Measurements from ENCODE around the gene IGLL5.

GRCh38 chr22:22925146-22925804, 37.7 kb downstream of the IGLL5 start:
- TF ChIP-seq CTCF (tag by site-specific recombination; IDR thresholded peaks at IDR 0.05), result no peak
- TF ChIP-seq REST (tag by site-specific recombination; IDR thresholded peaks at IDR 0.05), result no peak
- no peak for TF ChIP-seq YY1 (tag by site-specific recombination; IDR thresholded peaks at IDR 0.05)
- no peak for TF ChIP-seq PBX3 (CRISPR knock-in tag; IDR thresholded peaks at IDR 0.05)
- TF ChIP-seq ZNF302 (tag by site-specific recombination; IDR thresholded peaks at IDR 0.05; ENCODE audit: low read depth), result no peak
- TF ChIP-seq ZNF132 (tag by site-specific recombination; IDR thresholded peaks at IDR 0.05; ENCODE audit: borderline replicate concordance), result no peak
- no peak for TF ChIP-seq ELK4 (IDR thresholded peaks at IDR 0.05; ENCODE audit: borderline replicate concordance, low read depth, low read length)
- TF ChIP-seq ZNF211 (tag by site-specific recombination; IDR thresholded peaks at IDR 0.05; ENCODE audit: low read depth), result no peak
- no peak for TF ChIP-seq HOXA7 (CRISPR knock-in tag; IDR thresholded peaks at IDR 0.05; ENCODE audit: borderline replicate concordance)
- no peak for TF ChIP-seq AEBP2 (tag by site-specific recombination; IDR thresholded peaks at IDR 0.05; ENCODE audit: borderline replicate concordance)
- no peak for TF ChIP-seq ZNF121 (tag by site-specific recombination; IDR thresholded peaks at IDR 0.05)
- TF ChIP-seq KLF9 (tag by site-specific recombination; IDR thresholded peaks at IDR 0.05; ENCODE audit: low read depth), result no peak
- TF ChIP-seq MYNN (tag by site-specific recombination; IDR thresholded peaks at IDR 0.05; ENCODE audit: borderline replicate concordance), result no peak
- no peak for TF ChIP-seq MZF1 (tag by site-specific recombination; IDR thresholded peaks at IDR 0.05; ENCODE audit: borderline replicate concordance)
